Activated naive CD8-positive, alpha-beta T cell treated with anti-CD3 and anti-CD28 coated beads, Interleukin-2, amount 50 U/mL, for 16 hours (primary cell): Measurements from ENCODE around the gene FOXO3.
"Not testable (repeated sequence)": the region's sequence is repeated elsewhere in the genome, so short reads cannot be mapped to it uniquely, and the experiment has no call there.

Experiments used
- DNase-seq: peaks from one replicate; pipeline ENCODE4 v3.0.0-alpha.2; 2020; ENCODE audit warnings: low read depth, low spot score

The FOXO3 gene

GRCh38 chr6:108682383-108683119 lies 121.8 kb downstream of the FOXO3 start:
- not testable (repeated sequence) for DNase-seq

GRCh38 chr6:108683976-108684375 lies 123.3 kb downstream of the FOXO3 start:
- not testable (repeated sequence) for DNase-seq

GRCh38 chr6:108684771-108685329 lies 124.1 kb downstream of the FOXO3 start:
- DNase-seq, result no peak

- no peak for DNase-seq
Observed at GRCh38 chr6:108685970-108686369, 125.3 kb downstream of the FOXO3 start.

GRCh38 chr6:108686896-108687295 lies 126.2 kb downstream of the FOXO3 start:
- no peak for DNase-seq

GRCh38 chr6:108687921-108688320 lies 127.2 kb downstream of the FOXO3 start:
- no peak for DNase-seq

- no peak for DNase-seq
Observed at GRCh38 chr6:108689272-108690161, 128.8 kb downstream of the FOXO3 start.

- no peak for DNase-seq
Observed at GRCh38 chr6:108690326-108691049, 129.8 kb downstream of the FOXO3 start.

GRCh38 chr6:108693430-108694154 lies 132.9 kb downstream of the FOXO3 start:
- no peak for DNase-seq

- DNase-seq, result no peak
Observed at GRCh38 chr6:108694816-108695215, 134.1 kb downstream of the FOXO3 start.

- DNase-seq, result no peak
Observed at GRCh38 chr6:108697561-108698161, 136.9 kb downstream of the FOXO3 start.

GRCh38 chr6:108698593-108699289 lies 138.0 kb downstream of the FOXO3 start:
- no peak for DNase-seq

GRCh38 chr6:108699290-108700041 lies 138.7 kb downstream of the FOXO3 start:
- DNase-seq, result no peak

- DNase-seq, result no peak
Observed at GRCh38 chr6:108702106-108702851, 141.6 kb downstream of the FOXO3 start.

- no peak for DNase-seq
Observed at GRCh38 chr6:108706649-108707048, 145.9 kb downstream of the FOXO3 start.

GRCh38 chr6:108707328-108707976 lies 146.7 kb downstream of the FOXO3 start:
- no peak for DNase-seq

GRCh38 chr6:108710030-108710429 lies 149.3 kb downstream of the FOXO3 start:
- no peak for DNase-seq

GRCh38 chr6:108710551-108710950 lies 149.8 kb downstream of the FOXO3 start:
- DNase-seq, result no peak
